SKM-1 treated with dmso at 0.1 percent for 144 hours (cell line): Measurements from ENCODE around the gene ACBD6.
A peak's percentile ranks its signal among the peaks of the same experiment; 100 is the strongest.

Experiments
- DNase-seq: peaks from one replicate; lab custom pipeline; 2025; ENCODE audit not compliant: unreplicated experiment; lab: John Stamatoyannopoulos, UW

ACBD6 gene

GRCh38 chr1:180527101-180527669 is 24.8 kb upstream of the ACBD6 start:
- DNase-seq, result no peak

- DNase-seq, result no peak
Measured at GRCh38 chr1:180525715-180526039, 23.3 kb upstream of the ACBD6 start.

- no peak for DNase-seq
Measured at GRCh38 chr1:180524915-180525714, 22.7 kb upstream of the ACBD6 start.

GRCh38 chr1:180524160-180524914 is 22.0 kb upstream of the ACBD6 start:
- no peak for DNase-seq

GRCh38 chr1:180522213-180522515 is 19.8 kb upstream of the ACBD6 start:
- no peak for DNase-seq

GRCh38 chr1:180521474-180522212 is 19.3 kb upstream of the ACBD6 start:
- no peak for DNase-seq

GRCh38 chr1:180519846-180520245 is 17.5 kb upstream of the ACBD6 start:
- DNase-seq, result no peak

GRCh38 chr1:180515857-180516388 is 13.5 kb upstream of the ACBD6 start:
- DNase-seq, result peak; percentile 89

- DNase-seq, result no peak
Measured at GRCh38 chr1:180515364-180515763, 13.0 kb upstream of the ACBD6 start.

GRCh38 chr1:180513531-180513930 is 11.2 kb upstream of the ACBD6 start:
- DNase-seq, result no peak

GRCh38 chr1:180510882-180511281 is 8.5 kb upstream of the ACBD6 start:
- no peak for DNase-seq

- DNase-seq, result no peak
Measured at GRCh38 chr1:180508725-180509097, 6.3 kb upstream of the ACBD6 start.

GRCh38 chr1:180507795-180508724 is 5.7 kb upstream of the ACBD6 start:
- DNase-seq, result no peak

- no peak for DNase-seq
Measured at GRCh38 chr1:180505732-180506335, 3.5 kb upstream of the ACBD6 start.

GRCh38 chr1:180504186-180504585 is 1.8 kb upstream of the ACBD6 start:
- DNase-seq, result no peak

- peak; percentile 71 for DNase-seq
Measured at GRCh38 chr1:180503280-180503862, 994 bp upstream of the ACBD6 start.

GRCh38 chr1:180501865-180502360 is 464 bp downstream of the ACBD6 start:
- DNase-seq, result peak; percentile 72

- DNase-seq, result no peak
Measured at GRCh38 chr1:180500689-180501088, 1.7 kb downstream of the ACBD6 start.

GRCh38 chr1:180498594-180498993 is 3.8 kb downstream of the ACBD6 start:
- no peak for DNase-seq
